Osteocyte (in vitro differentiated cells): ENCODE data around the gene GALNT2. TPM values are rescaled to one million over a fixed set of nuclear protein-coding genes. Genes with fewer than 3 reads are reported as not detected.
A peak's percentile ranks its signal among the peaks of the same experiment; 100 is the strongest.

Experiments used
- DNase-seq: peaks from one replicate; pipeline ENCODE4 v3.0.0; 2021; ENCODE audit warnings: mixed read lengths; ENCODE audit not compliant: unreplicated experiment; ENCODE audit errors: extremely low spot score
- H3K27ac Mint-ChIP-seq: one replicate; pipeline ENCODE4 v1.8.0; 2021; ENCODE audit warnings: mild to moderate bottlenecking, mixed read lengths; ENCODE audit not compliant: unreplicated experiment
- H3K27me3 Mint-ChIP-seq: one replicate; pipeline ENCODE4 v1.8.0; 2021; ENCODE audit warnings: mixed read lengths; ENCODE audit not compliant: unreplicated experiment
- H3K36me3 Mint-ChIP-seq: one replicate; pipeline ENCODE4 v1.8.0; 2021; ENCODE audit warnings: mixed read lengths; ENCODE audit not compliant: unreplicated experiment
- H3K4me1 Mint-ChIP-seq: one replicate; pipeline ENCODE4 v1.8.0; 2021; ENCODE audit warnings: mixed read lengths; ENCODE audit not compliant: unreplicated experiment
- H3K4me3 Mint-ChIP-seq: one replicate; pipeline ENCODE4 v1.8.0; 2021; ENCODE audit warnings: mild to moderate bottlenecking, moderate library complexity, mixed read lengths; ENCODE audit not compliant: unreplicated experiment
- H3K9me3 Mint-ChIP-seq: one replicate; pipeline ENCODE4 v1.8.0; 2021; ENCODE audit warnings: mixed read lengths; ENCODE audit not compliant: unreplicated experiment
- CTCF ChIP-seq: fragments of 200-600 bp; sonication (generic); IDR thresholded peaks from 2 replicates; pipeline ENCODE4 v1.5.0; 2021; ENCODE audit warnings: antibody characterized with exemption, mild to moderate bottlenecking, moderate library complexity
- total RNA-seq: library from RNA; stranded (reverse); gene quantifications from 2 replicates; pipeline ENCODE4 v1.2.1, GENCODE V29; 2021

The GALNT2 gene
- total RNA-seq, 1 donor from 2014 or later: 149 TPM

- no peak overlapping the region for H3K4me3 Mint-ChIP-seq
- H3K9me3 Mint-ChIP-seq: no peaks in the 10 kb centered on the region
- no peaks in the 10 kb centered on the region for H3K27me3 Mint-ChIP-seq
- peak overlapping the region; percentile 74 for H3K27ac Mint-ChIP-seq
- H3K36me3 Mint-ChIP-seq: peaks cover 1% of the 10 kb centered on the region
- TF ChIP-seq CTCF: no peak
- peaks cover 68% of the 10 kb centered on the region for H3K4me1 Mint-ChIP-seq
- no peak for DNase-seq
Observed at GRCh38 chr1:230140221-230141020, 73.4 kb downstream of the GALNT2 start.

GRCh38 chr1:230141021-230141648 lies 74.1 kb downstream of the GALNT2 start:
- peak overlapping the region; percentile 74 for H3K27ac Mint-ChIP-seq
- TF ChIP-seq CTCF: no peak

GRCh38 chr1:230141797-230142607 lies 75.0 kb downstream of the GALNT2 start:
- no peaks in the 10 kb centered on the region for H3K9me3 Mint-ChIP-seq
- peaks cover 73% of the 10 kb centered on the region for H3K4me1 Mint-ChIP-seq
- DNase-seq: no peak
- H3K27ac Mint-ChIP-seq: peak overlapping the region; percentile 56
- H3K4me3 Mint-ChIP-seq: no peak overlapping the region
- no peaks in the 10 kb centered on the region for H3K27me3 Mint-ChIP-seq
- no peak for TF ChIP-seq CTCF
- peaks cover 1% of the 10 kb centered on the region for H3K36me3 Mint-ChIP-seq

More at GRCh38 chr1:230141021-230141648, 74.1 kb downstream of the GALNT2 start:
- H3K4me1 Mint-ChIP-seq: peaks cover 75% of the 10 kb centered on the region
- no peak for DNase-seq
- H3K27me3 Mint-ChIP-seq: no peaks in the 10 kb centered on the region
- peaks cover 1% of the 10 kb centered on the region for H3K36me3 Mint-ChIP-seq
- no peaks in the 10 kb centered on the region for H3K9me3 Mint-ChIP-seq
- H3K4me3 Mint-ChIP-seq: no peak overlapping the region

- TF ChIP-seq CTCF: no peak
- Mint-ChIP-seq H3K9me3 (no peaks in the 10 kb centered on the region), H3K27me3 (no peaks in the 10 kb centered on the region), H3K36me3 (peaks cover 1% of the 10 kb centered on the region), H3K4me1 (peaks cover 73% of the 10 kb centered on the region), H3K4me3 (no peak overlapping the region), H3K27ac (peak overlapping the region; percentile 39)
- DNase-seq: no peak
Observed at GRCh38 chr1:230142608-230143210, 75.7 kb downstream of the GALNT2 start.
